Measurements from ENCODE around the gene SRSF8.
"Not testable (repeated sequence)": the region's sequence is repeated elsewhere in the genome, so short reads cannot be mapped to it uniquely, and the experiment has no call there.

SRSF8 gene

GRCh38 chr11:95098826-95099225 lies 32.1 kb downstream of the SRSF8 start:
- DNase-seq = no peak

DNA sequence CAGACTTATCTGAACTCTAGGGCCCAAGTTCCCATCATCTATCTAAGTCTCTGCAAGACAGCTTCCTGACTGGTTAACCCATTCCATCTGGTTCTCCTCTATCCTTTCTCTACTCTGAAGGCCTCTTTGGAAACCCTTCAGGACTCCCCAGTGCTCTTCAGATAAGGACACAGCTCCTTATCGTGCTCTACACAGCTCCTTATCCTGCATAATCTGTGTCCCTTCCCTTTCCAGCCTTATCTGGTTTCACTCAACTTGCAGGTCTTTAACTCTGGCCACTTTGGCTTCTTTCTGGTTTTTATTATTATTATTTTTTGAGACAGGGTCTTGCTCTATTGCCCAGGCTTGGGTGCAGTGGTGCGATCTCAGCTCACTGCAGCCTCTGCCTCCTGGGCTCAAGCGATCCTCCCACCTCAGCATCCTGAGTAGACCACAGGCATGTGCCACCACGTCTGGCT lies 33.5 kb downstream of the SRSF8 start:
- DNase-seq = no peak

DNA sequence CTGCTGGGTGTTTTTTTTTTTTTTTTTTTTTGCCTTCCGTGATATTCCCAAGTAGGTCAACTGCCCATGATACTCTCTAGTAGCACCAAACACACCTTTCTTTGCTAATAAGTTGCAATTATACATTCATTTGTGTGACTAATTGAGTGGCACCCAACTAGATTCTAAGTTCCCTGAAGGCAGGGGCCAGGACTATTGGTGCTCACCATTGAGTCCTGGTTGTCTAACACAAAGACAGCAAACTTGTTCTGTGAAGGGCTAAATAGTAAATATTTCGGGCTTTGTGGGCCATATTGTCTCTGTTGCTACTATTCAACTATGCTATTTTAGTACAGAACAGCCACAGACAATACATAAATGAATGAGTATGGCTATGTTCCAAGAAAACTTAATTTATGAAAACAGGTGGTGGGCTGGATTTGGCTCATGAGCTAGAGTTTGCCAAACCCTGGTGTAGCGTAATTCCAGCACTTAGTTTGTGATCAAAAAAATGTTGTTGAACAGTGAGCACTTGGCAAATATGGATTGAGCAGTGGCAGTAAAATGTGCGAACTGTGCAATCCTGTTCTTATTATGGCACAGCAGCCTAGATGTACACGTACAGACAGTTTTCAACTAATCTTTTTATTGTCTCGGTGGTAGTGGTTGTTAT lies 34.3 kb downstream of the SRSF8 start:
- DNase-seq = no peak

DNA sequence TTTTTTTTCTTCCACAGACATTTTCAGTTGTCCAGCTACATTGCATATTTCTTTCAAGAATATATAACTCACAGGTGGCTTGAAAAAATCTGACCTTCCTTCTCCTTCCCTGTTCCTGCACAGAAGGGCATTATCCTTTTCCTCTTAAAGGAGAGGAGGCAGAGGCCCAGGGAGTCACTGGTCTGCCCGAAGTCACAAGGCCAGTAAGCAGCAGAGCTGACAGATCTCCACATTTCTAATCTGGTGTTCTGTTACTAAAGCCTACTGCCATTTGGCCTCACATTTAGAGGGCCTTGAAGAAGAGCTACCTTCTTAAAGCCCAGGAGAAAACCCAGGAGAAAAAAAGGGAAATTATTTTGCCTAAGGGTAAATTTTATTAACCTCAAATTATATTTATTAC lies 35.2 kb downstream of the SRSF8 start:
- no peak for DNase-seq

DNA sequence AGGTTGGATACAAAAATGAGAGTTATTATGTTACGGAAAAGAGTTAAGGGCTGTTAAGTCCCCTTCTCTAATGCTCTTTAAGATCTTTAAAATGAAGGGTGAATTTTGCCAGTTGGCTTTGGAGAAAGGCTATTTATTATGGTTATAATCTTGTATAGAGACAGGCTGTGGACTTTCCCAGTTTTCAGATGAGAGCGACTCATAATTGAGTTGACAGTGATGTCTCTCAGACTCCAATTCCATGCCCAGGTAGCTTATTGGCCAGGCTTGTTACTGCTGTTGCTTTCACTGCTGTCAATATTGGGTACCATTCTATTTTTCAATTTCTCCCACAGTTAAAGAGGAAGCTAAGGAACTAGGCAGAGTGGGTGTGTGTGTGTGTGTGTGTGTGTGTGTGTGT lies 36.0 kb downstream of the SRSF8 start:
- no peak for DNase-seq

- no peak for DNase-seq
Measured at GRCh38 chr11:95103701-95104100, 37.0 kb downstream of the SRSF8 start.

GRCh38 chr11:95104121-95104830 lies 37.6 kb downstream of the SRSF8 start:
- no peak for DNase-seq

GRCh38 chr11:95104856-95105255 lies 38.1 kb downstream of the SRSF8 start:
- no peak for DNase-seq

DNA sequence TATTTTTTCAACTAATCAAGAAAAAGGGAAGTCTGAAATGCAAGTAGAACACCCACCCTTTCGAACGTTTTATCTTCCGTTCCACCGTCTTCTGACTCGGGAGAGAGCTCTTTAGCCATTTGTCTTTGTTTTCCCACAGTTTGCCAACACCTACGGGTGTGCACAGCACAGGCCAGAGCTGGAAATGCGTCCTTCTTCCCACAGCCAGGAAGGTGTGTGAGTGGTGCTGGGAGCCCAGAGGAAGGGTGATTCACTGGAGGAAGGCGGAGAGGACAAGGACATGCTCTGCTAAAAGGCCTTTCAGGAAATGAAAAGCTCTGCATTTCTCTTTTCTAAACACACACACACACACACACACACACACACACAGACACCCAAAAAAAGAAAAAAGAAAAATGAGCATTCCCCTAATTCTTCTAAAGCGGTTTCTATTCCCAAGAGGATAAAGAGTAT lies 41.5 kb downstream of the SRSF8 start:
- no peak for DNase-seq

DNA sequence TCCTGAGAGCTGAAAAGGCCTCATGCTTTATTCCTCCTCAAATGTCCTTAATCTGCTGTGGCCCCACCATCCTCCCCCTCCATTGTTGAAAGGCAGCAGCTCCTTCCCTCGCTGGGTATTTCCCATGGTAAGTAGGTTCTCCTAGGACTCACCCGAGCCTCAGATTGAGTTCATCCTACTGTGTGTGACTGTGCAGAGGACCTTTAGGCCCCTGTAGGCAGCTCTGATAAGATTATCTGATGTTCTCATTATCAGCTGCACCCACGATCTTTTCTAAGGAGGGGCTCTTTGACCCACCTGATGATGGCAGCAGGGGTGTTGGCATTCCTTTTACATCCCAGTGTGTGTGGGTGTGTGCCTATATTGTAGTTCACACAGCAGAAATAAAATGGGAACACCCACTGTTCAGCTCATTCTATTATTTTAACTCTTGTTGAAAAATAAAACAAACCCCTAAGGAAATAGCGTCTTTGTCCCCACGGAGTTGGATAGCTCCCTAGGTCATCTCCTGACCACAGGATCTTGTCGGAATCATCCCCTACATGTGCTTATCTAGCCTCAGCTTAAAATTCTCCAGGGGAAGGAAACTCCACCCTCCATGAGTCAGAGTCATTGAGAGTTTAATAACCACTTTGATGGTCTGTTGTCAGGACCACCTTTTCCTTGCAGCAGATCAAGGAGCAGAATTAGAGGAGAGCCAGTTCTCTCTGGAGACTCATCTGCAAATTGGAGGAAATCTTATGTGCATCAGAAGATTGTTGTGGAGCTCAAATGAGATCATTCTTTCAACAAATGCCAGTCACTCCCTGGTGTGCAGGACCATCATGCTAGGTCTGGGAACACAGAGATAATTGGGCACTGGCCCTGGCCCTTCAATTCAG lies 42.2 kb downstream of the SRSF8 start:
- DNase-seq = no peak

DNA sequence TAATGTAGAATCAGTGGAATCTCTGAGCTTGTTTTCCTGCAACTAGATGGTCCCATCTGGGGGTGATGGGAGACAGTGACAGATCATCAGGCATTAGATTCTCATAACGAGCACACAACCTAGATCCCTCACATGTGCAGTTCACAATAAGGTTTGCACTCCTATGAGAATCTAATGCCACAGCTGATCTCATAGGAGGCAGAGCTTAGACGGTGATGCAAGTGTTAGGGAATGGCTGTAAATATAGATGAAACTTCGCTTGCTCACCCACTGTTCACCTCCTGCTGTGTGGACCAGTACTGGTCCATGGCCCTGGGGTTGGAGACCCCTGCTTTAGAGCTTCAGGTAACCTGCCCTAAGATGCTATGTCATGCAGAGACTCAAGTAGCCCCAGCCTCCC lies 44.8 kb downstream of the SRSF8 start:
- not testable (repeated sequence) for DNase-seq

DNA sequence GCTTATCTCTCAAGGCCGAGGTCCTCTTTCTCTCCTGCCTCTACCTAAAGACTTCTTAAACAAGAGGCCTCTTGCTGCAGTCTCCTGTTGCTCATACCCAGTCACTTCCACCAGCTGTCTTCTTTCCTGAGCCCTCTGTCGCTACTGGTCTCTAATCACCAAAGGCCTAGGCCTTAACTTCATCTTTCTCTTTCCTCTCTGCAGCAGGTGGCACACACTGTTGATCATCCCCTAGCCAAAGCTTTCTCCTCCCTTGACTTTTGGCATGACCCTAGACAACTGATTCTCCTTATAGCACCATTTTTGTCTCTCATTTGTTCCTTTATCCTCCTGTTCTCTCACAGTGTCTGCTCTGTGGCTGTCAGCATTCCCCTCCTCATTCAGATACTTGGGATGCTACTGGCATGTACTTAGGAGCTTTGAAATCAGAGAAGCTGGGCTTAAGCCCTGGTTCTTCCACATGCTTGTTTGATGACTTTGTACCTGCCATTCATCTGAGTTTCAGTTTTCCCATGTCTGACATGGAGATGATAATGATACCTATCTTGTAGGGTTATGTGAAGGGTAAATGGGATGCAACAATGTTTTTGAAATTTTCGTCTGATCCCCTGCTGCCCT lies 45.3 kb downstream of the SRSF8 start:
- no peak for DNase-seq

DNA sequence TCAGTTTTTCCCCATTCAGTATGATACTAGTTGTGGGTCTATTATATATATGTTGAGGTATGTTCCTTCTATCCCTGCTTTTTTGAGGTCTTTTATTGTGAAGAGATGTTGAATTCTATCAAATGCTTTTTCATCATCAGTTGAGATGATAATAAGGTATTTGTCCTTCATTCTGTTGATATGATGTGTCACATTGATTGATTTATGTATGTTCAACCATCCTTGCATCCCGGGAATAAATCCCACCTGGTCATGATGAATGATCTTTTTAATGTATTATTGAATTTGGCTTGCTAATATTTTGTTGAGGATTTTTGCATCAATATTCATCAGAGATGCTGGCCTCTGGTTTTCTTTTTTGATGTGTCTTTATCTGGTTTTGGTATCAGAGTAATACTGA lies 48.9 kb downstream of the SRSF8 start:
- DNase-seq = no peak

DNA sequence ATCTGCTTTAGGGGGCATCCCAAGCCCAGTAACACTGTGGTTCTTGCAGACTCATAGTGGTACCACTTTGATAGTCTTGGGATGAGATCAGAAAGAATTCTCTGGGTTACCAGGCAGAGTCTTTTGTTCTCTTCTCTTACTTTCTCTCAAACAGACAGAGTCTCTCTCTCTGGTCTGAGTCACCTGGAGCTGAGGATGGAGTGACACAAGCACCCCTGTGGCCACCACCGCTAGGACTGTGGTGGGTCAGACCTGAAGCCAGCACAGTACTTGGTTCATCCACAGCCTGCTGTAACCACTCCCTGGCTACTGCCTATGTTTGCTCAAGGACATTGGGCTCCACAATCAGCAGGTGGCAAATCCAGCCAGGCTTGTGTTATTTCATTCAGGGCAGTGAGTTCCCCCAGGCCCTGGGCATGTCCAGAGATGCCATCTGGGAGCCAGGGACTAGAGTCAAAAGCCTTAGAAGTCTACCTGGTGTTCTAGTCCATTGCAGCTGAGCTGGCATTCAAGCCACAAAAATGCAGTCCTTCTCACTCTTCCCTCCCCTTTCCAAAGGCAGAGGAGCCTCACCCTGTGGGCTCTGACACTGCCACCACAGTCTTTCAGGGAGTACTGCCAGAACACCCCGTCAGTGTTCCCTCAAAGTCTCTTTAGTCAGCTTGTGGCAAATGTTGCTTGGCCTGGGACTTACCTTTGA lies 52.8 kb downstream of the SRSF8 start:
- DNase-seq = no peak
